Thoracic aorta (tissue), 2 donors: ENCODE results near the gene GIMD1. TPM values are rescaled to one million over a fixed set of nuclear protein-coding genes. Genes with fewer than 3 reads are reported as not detected.
A peak's percentile ranks its signal among the peaks of the same experiment; 100 is the strongest.

Experiments used
- ATAC-seq: fragments of 150-250 bp; one replicate; pipeline ENCODE4 v1.8.0; 2017; ENCODE audit warnings: low read depth; ENCODE audit not compliant: insufficient number of reproducible peaks, low FRiP score
- DNase-seq: peaks from one replicate; pipeline ENCODE4 v3.0.0-alpha.2; 2020; ENCODE audit warnings: low spot score
- H3K27ac ChIP-seq, 2 donors: fragments of 200-600 bp; sonication (generic); 1 replicate in 1 of 2; 2 replicates in 1 of 2; pipeline ENCODE4 v1.5.1; 2016; ENCODE audit warnings: mild to moderate bottlenecking in 2 of 2, moderate library complexity in 2 of 2
- H3K27me3 ChIP-seq: fragments of 200-600 bp; sonication (generic); replicated peaks from 2 replicates; pipeline ENCODE4 v1.6.0; 2016; ENCODE audit warnings: mild to moderate bottlenecking; ENCODE audit not compliant: insufficient read depth
- H3K36me3 ChIP-seq: fragments of 200-600 bp; sonication (generic); one replicate; pipeline ENCODE4 v1.5.1; 2016
- H3K4me1 ChIP-seq, 2 donors: fragments of 200-600 bp; sonication (generic); 1 replicate in 1 of 2; 2 replicates in 1 of 2; pipeline versions ENCODE4 v1.5.1 to v1.6.0; 2016; ENCODE audit warnings: low read depth in 2 of 2, mild to moderate bottlenecking in 1 of 2; ENCODE audit not compliant: control insufficient read depth in 1 of 2
- H3K4me3 ChIP-seq: fragments of 200-600 bp; sonication (generic); 2 replicates; pipeline ENCODE4 v1.5.1; 2016; ENCODE audit warnings: mild to moderate bottlenecking
- H3K9me3 ChIP-seq: fragments of 200-600 bp; sonication (generic); 2 replicates; pipeline ENCODE4 v1.5.1; 2016
- total RNA-seq, 2 donors: library from RNA; depleted of rRNA; stranded (reverse); fragments of >200 nt; gene quantifications; one replicate each; pipeline versions ENCODE4 v1.1.0 to v1.2.3, GENCODE V29; 2016
- TF ChIP-seq, protein P1 (sequence below): fragments of 200-600 bp; sonication (generic); IDR thresholded peaks from one replicate; pipeline ENCODE4 v1.5.1; 2019; ENCODE audit warnings: antibody characterized with exemption

Gene GIMD1
- total RNA-seq, 2 donors from 2014 or later, result not detected

DNA sequence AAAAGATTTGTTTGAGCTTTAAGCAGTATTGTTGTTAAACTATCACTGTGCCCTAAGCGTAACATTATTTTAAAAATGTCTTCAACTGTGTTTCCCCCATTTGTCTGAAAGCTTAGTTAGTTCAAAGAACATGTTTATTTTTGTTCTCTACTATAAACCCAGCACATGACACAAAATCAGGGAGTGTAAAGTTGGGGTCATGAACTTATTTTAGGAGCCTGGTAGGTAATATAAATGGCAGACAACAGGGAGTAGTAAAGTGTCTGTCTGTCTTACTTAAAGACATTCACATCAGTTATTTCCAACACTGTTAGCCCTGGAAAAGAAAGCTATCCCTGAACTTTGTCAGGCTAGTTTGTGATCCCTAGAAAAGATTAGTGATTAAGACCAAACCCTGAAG lies 48.3 kb downstream of the GIMD1 start:
- Histone ChIP-seq H3K4me1 (peaks cover 22 to 46% of the 10 kb centered on the region in 2 donors), H3K27ac (no peak overlapping the region), H3K36me3 (no peaks in the 10 kb centered on the region), H3K9me3 (no peaks in the 10 kb centered on the region), H3K27me3 (no peaks in the 10 kb centered on the region), H3K4me3 (no peak overlapping the region)
- TF ChIP-seq, protein P1, sequence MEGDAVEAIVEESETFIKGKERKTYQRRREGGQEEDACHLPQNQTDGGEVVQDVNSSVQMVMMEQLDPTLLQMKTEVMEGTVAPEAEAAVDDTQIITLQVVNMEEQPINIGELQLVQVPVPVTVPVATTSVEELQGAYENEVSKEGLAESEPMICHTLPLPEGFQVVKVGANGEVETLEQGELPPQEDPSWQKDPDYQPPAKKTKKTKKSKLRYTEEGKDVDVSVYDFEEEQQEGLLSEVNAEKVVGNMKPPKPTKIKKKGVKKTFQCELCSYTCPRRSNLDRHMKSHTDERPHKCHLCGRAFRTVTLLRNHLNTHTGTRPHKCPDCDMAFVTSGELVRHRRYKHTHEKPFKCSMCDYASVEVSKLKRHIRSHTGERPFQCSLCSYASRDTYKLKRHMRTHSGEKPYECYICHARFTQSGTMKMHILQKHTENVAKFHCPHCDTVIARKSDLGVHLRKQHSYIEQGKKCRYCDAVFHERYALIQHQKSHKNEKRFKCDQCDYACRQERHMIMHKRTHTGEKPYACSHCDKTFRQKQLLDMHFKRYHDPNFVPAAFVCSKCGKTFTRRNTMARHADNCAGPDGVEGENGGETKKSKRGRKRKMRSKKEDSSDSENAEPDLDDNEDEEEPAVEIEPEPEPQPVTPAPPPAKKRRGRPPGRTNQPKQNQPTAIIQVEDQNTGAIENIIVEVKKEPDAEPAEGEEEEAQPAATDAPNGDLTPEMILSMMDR, result no peak
- ATAC-seq (no peak), DNase-seq (no peak)

DNA sequence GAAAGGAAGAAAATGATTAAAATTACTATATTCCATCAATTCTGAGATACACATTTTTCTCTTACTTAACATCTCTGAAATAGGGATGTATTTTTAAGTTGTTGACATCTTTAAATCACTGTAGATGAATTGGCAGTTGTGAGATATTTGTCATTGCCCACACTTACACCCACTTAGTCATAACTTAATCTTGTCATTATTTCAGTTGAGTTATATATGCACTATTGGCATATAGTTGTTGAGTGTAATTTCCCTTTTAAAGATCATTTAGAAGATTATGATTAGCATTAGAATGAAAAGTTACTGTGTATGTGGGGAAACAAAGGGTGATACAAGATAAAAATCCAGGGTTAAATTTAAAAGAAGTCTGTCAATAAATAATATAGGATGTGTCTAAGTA lies 50.1 kb downstream of the GIMD1 start:
- H3K4me3 ChIP-seq, result no peak overlapping the region
- H3K27me3 ChIP-seq, result no peaks in the 10 kb centered on the region
- H3K4me1 ChIP-seq, result peaks cover 23 to 60% of the 10 kb centered on the region in 2 donors
- no peak for ATAC-seq
- no peak for DNase-seq
- TF ChIP-seq, protein P1, result no peak
- H3K36me3 ChIP-seq, result no peaks in the 10 kb centered on the region
- H3K27ac ChIP-seq, result no peak overlapping the region
- no peaks in the 10 kb centered on the region for H3K9me3 ChIP-seq

DNA sequence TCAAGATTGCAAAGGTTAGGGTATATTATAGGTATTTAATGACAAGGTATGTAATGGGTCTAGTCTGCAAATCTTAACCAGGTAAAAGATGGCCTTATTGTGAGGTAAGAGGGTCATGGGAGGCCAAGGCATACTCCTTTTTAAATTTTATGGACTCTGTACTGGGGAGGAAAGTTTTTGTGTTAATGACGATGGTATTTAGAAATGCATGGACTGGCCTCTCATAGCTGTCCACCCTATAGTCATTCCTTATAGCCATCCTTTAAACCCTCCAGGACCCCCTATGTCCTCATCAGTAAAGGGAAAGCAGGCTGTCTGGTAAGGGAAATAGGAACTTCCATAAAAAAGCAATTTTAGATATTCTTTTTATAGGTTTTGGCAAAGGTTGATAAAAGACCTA lies 50.8 kb downstream of the GIMD1 start:
- H3K27me3 ChIP-seq, result no peaks in the 10 kb centered on the region
- no peak overlapping the region for H3K27ac ChIP-seq
- H3K4me3 ChIP-seq, result peak overlapping the region; percentile 95
- H3K9me3 ChIP-seq, result no peaks in the 10 kb centered on the region
- DNase-seq, result no peak
- no peak for ATAC-seq
- peaks cover 30 to 60% of the 10 kb centered on the region in 2 donors for H3K4me1 ChIP-seq
- H3K36me3 ChIP-seq, result no peaks in the 10 kb centered on the region
- TF ChIP-seq, protein P1, result no peak

DNA sequence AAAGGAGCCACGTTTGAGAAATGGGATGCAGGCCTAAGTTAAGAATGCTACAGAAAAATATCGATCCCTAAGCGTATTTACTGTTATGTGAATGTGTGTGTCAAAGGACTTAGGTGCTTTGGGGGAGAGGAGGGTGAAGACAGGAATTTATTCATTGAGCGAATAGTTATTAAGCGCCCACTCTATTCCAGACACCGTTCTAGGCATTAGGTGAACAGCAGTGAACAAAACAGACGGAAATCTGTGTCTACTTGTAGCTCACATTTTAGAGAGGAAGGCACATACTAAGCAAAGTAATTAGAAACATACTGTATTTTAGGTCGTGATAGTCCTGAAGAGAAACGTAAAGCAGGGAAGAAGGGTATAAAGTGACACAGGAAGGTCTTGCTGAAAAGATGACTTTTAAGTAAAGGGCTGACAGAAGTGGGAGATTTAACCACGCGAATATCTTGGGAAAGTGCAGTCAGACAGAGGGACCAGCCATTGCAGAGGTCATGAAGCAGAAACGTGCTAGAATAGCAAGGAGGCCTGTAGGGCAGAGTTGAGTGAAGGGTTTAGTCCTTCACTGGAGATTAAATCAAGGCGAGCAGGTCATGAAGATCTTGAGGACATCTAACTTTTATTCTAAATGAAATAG lies 51.7 kb downstream of the GIMD1 start:
- H3K4me3 ChIP-seq, result peak overlapping the region; percentile 95
- no peaks in the 10 kb centered on the region for H3K9me3 ChIP-seq
- H3K4me1 ChIP-seq, result peaks cover 27 to 64% of the 10 kb centered on the region in 2 donors
- peak overlapping the region; percentile 95 to 96 for H3K27ac ChIP-seq
- TF ChIP-seq, protein P1, result no peak
- ATAC-seq (no peak), DNase-seq (no peak)
- H3K27me3 ChIP-seq, result no peaks in the 10 kb centered on the region
- no peaks in the 10 kb centered on the region for H3K36me3 ChIP-seq

DNA sequence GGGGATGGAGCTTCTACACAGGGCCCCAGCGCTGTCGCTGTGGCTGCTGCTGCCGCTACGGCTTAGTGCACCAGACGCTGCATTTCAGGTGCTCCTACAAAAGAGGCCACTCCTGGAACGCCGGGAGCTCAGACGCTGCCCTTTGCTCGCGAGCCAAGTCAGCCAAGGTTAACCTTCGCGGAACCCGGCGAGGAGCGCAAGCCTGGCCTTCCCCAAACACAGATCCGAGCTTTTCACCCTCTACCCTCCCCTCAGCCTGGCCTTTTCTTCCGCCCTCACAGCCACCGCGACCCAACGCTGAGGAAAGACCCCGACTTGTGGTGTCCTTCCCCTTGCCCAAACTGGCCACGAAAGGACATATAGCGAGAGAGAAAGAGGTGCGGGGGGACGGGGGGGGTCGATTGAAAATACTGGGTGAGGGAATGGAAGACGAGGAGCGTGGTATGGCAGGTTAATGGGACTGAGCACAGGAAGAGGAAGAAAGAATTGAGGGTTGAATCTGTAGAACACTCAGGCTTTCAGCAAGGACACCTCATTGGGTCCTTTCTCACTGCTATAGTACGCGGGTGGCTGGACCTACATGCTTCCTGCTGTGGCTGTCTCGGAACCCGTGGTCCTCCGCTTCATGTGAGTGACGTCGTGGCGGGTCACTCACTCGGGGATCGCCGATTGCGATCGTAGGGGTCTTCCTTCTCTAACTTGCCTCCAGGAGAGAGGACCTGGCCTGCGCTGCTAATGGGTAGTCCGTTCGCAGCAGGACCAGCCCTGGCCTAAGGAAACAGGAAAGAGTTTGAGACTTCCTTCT lies 52.4 kb downstream of the GIMD1 start, which contains the start of the genes AIMP1 and TBCK:
Gene AIMP1, plus strand, starts transcription at position 583 of the 805 bp plus-strand sequence. CDS start 8,460 bp downstream, outside the sequence.
Gene TBCK, minus strand, starts transcription at position 242 of the 805 bp plus-strand sequence. CDS start 7,249 bp downstream, outside the sequence.
- DNase-seq (peak; percentile 77), ATAC-seq (peak; percentile 95)
- Histone ChIP-seq H3K4me1 (peaks cover 34 to 66% of the 10 kb centered on the region in 2 donors), H3K9me3 (no peaks in the 10 kb centered on the region), H3K36me3 (no peaks in the 10 kb centered on the region), H3K27me3 (no peaks in the 10 kb centered on the region), H3K27ac (peak within 1 kb of the TSS; percentile 95 to 96), H3K4me3 (peak within 1 kb of the TSS; percentile 95)
- TF ChIP-seq, protein P1, result no peak
